ENCODE data around the gene NLRP6. TPM values are rescaled to one million over a fixed set of nuclear protein-coding genes. Genes with fewer than 3 reads are reported as not detected.

Gene NLRP6
- polyA plus RNA-seq, 1 of the 3 experiments (the other 2 are of a cell fraction) = not detected

GRCh38 chr11:288478-289397 lies 10.5 kb downstream of the NLRP6 start, which contains the start of gene PGGHG:
PGGHG (plus strand) TSS chr11:289126; CDS start chr11:289817, 691 bp downstream.
- Histone ChIP-seq H3F3A (replicated peaks; ENCODE audit: insufficient read depth) (no peaks in the 10 kb centered on the region), H4K20me1 (ENCODE audit: insufficient read depth) (no peaks in the 10 kb centered on the region), H3K9ac (peak within 1 kb of the TSS; percentile 62; the same call in 1 of the 2 replicates), H3K27me3 (ENCODE audit: insufficient read depth) (no peaks in the 10 kb centered on the region), H3K27ac (ENCODE audit: low read depth in 2 of 2, low read length in 1 of 2) (no peak within 1 kb of the TSS; a peak in 1 of 4 replicates), H3K4me3 (ENCODE audit: low read depth in 2 of 2, low read length in 1 of 2) (peak within 1 kb of the TSS; percentile 63 to 75), H2AFZ (ENCODE audit: low read depth) (peak within 1 kb of the TSS; percentile 90; the same call in 1 of the 2 replicates), H3K4me1 (ENCODE audit: control insufficient read depth in 1 of 2, insufficient read depth in 2 of 2, low read depth in 1 of 2, low read length in 1 of 2) (peaks cover 0 to 9% of the 10 kb centered on the region in 2 experiments; a peak in 1 of 4 replicates), H3K9me3 (no peaks in the 10 kb centered on the region), H3K4me2 (peak within 1 kb of the TSS; percentile 88), H3K9me2 (no peaks in the 10 kb centered on the region), H3K79me2 (ENCODE audit: insufficient read depth) (no peaks in the 10 kb centered on the region), H3K36me3 (replicated peaks in 1 of 2; ENCODE audit: control insufficient read depth in 1 of 2, insufficient read depth in 2 of 2, low read length in 1 of 2) (no peaks in the 10 kb centered on the region)
- WGBS (ENCODE audit: low lambda C conversion rate) = 2% methylated on average over 23 of the region's 112 CpGs
- TF ChIP-seq TAF1 (IDR thresholded peaks at IDR 0.05; ENCODE audit: borderline replicate concordance, low read depth, low read length) (0 out of 2 replicates have a peak, but pooled peaks have one; percentile 12), GABPA (IDR thresholded peaks at IDR 0.05; ENCODE audit: low read depth) (no peak), TCF12 (IDR thresholded peaks at IDR 0.05) (no peak), FOSL2 (IDR thresholded peaks at IDR 0.05; ENCODE audit: borderline replicate concordance, low read depth) (no peak), POLR2AphosphoS5 (IDR thresholded peaks at IDR 0.05; ENCODE audit: low read depth, low read length) (no peak), TEAD4 (IDR thresholded peaks at IDR 0.05; ENCODE audit: borderline replicate concordance, insufficient read depth) (no peak), FOXM1 (IDR thresholded peaks at IDR 0.05; ENCODE audit: low read depth) (no peak), MAX (IDR thresholded peaks at IDR 0.05; ENCODE audit: low read depth) (0 out of 2 replicates have a peak, but pooled peaks have one; percentile 9)
- ChIA-PET CTCF (interaction anchor here (1.0 to 2.1 kb wide), 6 partner anchors 9 to 38 kb away, joined by 3 to 6 read pairs (median 4); partner anchors contain the start of gene IFITM2), POLR2A (no interaction called here)
- DNase-seq = peak; percentile 95

GRCh38 chr11:289398-289711 lies 11.1 kb downstream of the NLRP6 start:
- Histone ChIP-seq H3K4me1 (ENCODE audit: control insufficient read depth in 1 of 2, insufficient read depth in 2 of 2, low read depth in 1 of 2, low read length in 1 of 2) (peaks cover 0 to 9% of the 10 kb centered on the region in 2 experiments; a peak in 1 of 4 replicates), H3K79me2 (ENCODE audit: insufficient read depth) (no peaks in the 10 kb centered on the region), H4K20me1 (ENCODE audit: insufficient read depth) (no peaks in the 10 kb centered on the region), H3K9me2 (no peaks in the 10 kb centered on the region), H3K36me3 (replicated peaks in 1 of 2; ENCODE audit: control insufficient read depth in 1 of 2, insufficient read depth in 2 of 2, low read length in 1 of 2) (no peaks in the 10 kb centered on the region), H3F3A (replicated peaks; ENCODE audit: insufficient read depth) (no peaks in the 10 kb centered on the region), H3K4me3 (ENCODE audit: low read depth in 2 of 2, low read length in 1 of 2) (peak overlapping the region; percentile 38 to 46; a peak in 3 of 4 replicates), H3K27me3 (ENCODE audit: insufficient read depth) (no peaks in the 10 kb centered on the region), H2AFZ (ENCODE audit: low read depth) (no peak overlapping the region), H3K27ac (ENCODE audit: low read depth in 2 of 2, low read length in 1 of 2) (no peak overlapping the region), H3K9me3 (no peaks in the 10 kb centered on the region), H3K9ac (no peak overlapping the region), H3K4me2 (peak overlapping the region; percentile 76)
- ChIA-PET POLR2A (no interaction called here), CTCF (interaction anchor here (1.0 to 1.5 kb wide), 3 partner anchors 10 to 18 kb away, joined by 3 to 6 read pairs (median 5); partner anchors contain the start of gene IFITM2)
- no peak for DNase-seq
- TF ChIP-seq FOSL2 (IDR thresholded peaks at IDR 0.05; ENCODE audit: borderline replicate concordance, low read depth) = no peak
- TF ChIP-seq FOXM1 (IDR thresholded peaks at IDR 0.05; ENCODE audit: low read depth) = no peak
- TF ChIP-seq MXI1 (IDR thresholded peaks at IDR 0.05; ENCODE audit: low read depth, low read length) = no peak
- no peak for TF ChIP-seq RAD21 (IDR thresholded peaks at IDR 0.05; ENCODE audit: low read length)
- no peak for TF ChIP-seq YY1 (IDR thresholded peaks at IDR 0.05; ENCODE audit: low read depth)
- no peak for TF ChIP-seq NFIC (IDR thresholded peaks at IDR 0.05; ENCODE audit: borderline replicate concordance)
- TF ChIP-seq TEAD4 (IDR thresholded peaks at IDR 0.05; ENCODE audit: borderline replicate concordance, insufficient read depth) = no peak
- TF ChIP-seq TCF12 (IDR thresholded peaks at IDR 0.05) = no peak
- no peak for TF ChIP-seq GABPA (IDR thresholded peaks at IDR 0.05; ENCODE audit: low read depth)
- no peak for TF ChIP-seq IRF3 (IDR thresholded peaks at IDR 0.05; ENCODE audit: low read depth, low read length)
- no peak for TF ChIP-seq RCOR1 (IDR thresholded peaks at IDR 0.05; ENCODE audit: low read length)
- TF ChIP-seq NRF1 (IDR thresholded peaks at IDR 0.05; ENCODE audit: low read depth, low read length) = no peak
- TF ChIP-seq MEF2A (IDR thresholded peaks at IDR 0.05; ENCODE audit: borderline replicate concordance, low read depth) = no peak
- no CpG with 5 or more reads among the region's 14 CpGs for WGBS (ENCODE audit: low lambda C conversion rate)

Data from SK-N-SH (cell line).